Brain pericyte (primary cell): ENCODE data around the gene RP2.

Experiments
- DNase-seq: peaks from one replicate; pipeline ENCODE4 v3.0.0-alpha.2; 2012; ENCODE audit warnings: low read depth, low spot score

RP2 gene

DNA sequence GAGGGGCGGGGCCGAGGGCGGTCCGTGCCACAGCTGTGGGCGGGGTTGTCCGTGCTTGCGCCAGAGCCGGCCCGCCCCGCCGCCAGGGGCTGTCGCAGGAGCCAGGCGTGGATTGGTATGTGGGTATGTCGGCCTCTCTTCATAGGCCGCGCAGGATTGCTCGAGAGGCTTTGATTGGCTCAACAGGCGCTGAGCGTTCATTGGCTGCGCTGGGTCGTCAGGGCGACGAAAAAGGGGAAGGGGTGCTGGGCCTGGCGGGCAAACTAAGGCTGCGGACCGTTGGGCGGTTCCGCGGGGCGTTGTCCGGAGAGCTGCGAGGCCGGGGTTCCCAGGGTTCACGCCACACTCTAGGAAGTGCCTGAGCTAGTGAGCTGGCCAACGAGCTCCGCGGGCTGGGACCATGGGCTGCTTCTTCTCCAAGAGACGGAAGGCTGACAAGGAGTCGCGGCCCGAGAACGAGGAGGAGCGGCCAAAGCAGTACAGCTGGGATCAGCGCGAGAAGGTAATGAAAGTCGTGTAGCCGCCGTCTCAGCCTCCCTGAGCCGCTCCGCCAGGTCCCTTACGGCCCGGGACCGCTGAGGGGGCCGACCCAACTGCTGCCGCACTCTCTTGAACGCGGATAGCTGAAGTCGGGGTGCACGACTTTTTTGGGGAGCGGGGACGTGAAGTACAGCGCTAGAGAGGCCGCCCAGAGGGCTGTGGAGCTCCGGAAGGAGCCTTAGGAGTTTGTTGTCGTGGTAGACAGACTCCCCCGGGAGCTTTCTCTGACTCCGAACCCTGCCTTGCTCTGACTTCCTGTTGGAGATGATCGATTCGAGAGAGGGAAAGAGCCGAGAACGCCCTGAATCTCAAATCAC is at the start of gene RP2:
Gene RP2, plus strand, starts transcription at position 343 of the 857 bp plus-strand sequence. Its CDS starts 58 bp downstream, at position 401.
- DNase-seq = peak; percentile 77

DNA sequence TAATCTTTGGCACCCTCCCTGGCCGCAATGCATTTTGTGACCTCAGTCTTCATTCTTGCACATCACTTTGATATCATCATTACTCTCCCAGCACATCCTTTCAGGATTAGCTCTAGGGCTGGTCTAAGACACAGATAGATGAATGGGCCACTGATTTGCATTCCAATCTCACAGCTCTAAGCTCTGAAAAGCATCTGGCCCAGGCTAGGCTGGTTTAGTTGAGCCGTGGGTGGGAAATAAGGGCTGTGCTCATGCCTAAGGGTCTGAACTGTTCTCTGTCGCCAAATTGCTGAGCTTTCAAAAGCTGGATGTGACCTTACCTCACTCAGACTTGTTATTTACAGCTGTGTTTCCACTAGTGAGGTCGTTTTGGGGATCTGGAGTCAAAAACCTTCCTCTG is 47.9 kb upstream of the RP2 start:
- no peak for DNase-seq

DNA sequence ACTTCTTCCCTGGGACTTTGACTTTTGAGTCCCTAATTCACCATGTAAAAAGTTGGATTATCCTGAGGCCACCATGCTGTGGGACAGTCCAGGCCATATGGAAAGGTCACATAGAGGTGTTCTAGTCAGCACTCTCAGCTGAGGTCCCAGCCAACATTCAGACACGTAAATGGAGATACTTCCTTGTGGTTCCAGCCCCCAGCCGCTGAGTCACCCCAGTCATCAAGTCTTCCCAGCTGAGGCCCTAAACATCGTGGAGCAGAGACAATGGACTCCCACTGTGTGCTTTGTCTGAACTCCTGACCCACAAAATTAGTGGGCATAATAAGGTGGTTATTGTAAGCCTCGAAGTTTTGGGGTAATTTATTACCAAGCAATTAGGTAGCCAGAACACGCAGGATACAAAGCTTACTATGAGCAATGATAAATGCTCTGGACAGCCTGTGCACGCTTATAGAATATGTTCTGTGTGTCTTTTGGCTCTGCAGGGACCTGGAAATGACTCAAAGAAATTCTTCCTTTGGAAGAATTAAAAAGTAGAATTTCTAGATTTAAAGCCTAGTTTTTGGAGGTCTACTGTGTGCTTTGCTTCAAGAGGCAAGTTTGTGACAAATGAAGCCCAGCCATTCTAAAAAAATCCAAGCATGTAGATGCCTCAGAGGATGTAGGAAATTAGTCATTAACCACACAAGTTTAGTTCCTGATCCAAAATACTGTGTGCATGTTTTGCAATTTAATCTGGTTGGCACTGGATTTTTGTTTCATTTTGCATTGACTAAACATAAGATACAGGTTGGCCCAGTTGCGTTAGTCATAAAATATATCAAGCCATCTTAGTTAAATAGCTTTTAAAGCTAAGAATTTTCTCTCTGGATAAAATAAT is 44.7 kb upstream of the RP2 start:
- no peak for DNase-seq

DNA sequence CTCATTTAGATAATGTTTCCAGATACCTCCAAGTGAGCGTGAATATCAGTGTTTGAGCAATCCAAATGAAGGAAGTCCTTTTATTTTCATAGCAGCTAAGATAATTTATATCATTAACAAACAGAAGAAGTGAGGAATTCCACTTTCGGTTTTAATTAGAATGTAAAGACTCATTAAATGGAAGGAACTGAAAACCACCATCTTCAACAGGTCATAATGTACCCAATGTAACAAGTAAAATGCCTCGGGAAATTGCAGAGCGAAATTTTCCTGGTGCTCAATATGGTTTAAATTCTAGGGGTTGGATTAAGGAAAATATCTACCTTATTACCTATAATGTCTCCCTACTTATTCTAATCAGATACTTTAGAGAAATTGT is 44.0 kb upstream of the RP2 start:
- DNase-seq = no peak

DNA sequence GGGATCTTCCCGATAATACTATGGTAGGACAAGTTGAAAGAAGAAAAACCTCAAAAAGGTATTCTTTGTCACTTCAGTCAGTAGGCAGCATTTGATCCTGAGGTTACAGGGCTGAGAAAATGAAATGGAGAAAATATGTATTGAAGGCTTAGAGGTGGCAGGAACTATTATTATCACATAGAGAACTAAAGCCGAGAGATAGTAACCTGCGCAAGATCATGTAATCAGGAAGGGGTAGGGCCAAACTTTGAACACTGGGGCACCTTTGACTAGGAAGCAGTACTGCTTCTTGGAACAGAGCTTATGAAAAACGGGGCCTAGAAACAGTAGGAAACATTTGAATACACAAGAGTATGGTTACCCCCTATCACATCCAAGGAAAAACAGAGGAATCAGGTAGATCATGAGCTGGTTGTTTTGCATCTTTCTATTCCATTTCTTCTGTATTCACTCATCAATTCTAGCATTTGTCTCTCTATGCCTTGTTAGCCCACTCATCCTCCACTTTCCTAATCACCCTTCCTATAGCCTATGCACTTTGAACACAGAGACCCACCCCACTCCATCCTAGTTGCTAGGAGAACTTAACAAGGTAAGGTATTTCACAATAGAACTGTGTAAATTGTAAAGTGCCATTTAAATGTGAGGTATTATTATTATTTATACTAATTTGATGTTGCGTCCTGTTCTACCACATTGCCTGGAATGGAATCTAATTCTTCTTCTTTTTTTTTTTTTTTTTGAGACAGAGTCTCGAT is 43.3 kb upstream of the RP2 start:
- DNase-seq = no peak

DNA sequence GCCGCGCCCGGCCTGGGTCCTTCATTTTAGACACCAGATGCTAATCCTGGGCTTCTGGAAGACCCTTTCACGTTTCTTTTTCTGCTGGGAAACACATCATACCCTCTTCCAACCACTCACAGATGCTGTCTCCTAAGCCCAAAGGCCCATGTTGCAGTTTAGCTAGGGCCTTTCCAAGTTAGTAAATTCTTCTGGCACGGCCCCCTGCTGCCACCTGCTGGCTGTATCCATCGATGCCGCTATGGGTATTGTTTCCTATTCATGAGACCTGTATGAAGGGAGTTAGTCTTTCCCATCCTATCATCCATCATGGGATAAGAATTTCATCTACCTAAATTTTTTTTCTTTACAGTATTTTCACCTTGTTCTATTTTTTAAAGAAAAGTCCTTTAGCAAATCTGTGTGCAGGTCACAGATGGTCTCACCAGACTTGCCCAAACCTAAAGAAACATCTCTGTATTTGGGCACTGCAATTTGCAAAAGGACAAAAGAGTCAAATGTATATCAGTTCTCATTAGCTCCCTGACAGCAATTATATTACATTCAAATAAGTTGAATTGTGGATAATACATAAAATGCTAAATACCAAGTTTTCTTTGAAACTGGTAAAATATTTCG is 40.2 kb upstream of the RP2 start:
- DNase-seq = peak; percentile 11

DNA sequence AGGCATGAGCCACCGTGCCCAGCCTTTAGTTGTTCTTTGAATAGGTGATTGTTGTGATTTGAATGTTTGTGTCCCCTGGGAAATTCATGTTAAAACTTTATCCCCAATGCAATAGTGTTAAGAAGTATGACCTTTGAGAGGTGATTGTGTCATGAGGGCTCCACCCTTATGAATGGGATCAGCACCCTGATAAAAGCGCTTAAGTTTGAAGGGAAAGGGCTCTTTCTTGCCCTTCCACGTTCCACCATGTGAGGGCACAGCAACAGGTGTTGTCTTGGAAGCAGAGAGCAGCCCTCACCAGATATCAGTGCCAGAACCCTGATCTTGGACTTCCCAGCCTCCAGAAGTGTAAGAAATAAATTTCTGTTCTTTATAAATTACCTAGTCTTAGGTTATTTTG is 33.7 kb upstream of the RP2 start:
- no peak for DNase-seq

DNA sequence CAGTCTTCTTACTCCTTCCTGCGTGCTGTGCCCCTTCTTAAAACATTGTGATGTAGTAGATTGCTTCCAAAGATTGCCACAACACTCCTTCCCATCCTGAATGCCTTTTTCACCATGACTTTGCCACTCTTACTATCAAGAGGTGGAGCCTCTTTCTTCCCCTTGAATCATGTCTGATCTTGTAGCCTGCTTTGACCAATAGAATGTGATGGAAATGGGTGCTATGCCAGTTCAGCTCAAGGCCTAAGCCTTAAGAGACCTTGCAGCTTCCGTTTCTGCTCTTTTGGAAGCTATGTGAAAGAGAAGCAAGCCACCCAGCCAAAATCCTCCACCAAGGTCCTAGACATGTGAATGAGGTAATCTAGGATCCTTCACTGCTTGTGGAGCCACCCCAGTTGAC is 31.6 kb upstream of the RP2 start:
- no peak for DNase-seq

DNA sequence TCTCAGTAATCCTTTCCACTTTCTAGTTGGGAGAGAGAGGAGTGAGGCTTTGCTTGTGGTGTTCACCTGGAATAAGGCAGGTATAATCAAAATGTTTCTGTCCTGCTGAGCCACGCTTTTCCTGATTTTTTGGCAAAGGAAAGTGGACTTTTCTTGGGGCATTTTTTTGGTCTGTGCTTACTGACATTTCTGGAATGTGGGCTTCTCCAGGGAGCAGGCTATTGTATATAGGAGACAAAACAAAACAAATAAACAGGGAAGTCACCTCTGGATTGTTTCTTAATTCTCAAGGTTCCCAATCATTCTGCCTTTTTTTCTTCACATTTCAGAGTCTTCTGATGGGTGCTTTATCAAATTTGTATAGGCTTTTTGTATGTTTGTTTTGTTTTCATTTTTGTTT is 25.7 kb upstream of the RP2 start:
- DNase-seq = no peak

DNA sequence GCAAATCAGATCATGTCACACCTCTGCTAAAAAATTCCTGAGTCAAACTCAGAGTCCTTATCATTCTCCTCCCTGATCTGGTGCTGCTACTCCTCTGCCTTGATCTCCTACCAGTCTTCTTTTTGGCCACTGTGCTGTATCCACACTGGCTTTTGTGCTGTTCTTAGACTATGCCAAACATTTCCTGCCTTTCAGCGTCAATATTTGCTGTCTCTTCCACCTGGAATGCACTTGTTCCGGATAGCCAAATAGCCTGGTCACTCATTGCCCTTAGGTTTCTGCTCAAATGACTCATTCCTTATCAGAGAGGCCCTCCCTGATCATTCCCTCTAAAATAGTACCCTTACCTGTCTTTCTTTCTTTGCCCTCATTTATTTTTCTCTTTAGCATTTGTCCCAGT is 24.4 kb upstream of the RP2 start:
- DNase-seq = no peak

DNA sequence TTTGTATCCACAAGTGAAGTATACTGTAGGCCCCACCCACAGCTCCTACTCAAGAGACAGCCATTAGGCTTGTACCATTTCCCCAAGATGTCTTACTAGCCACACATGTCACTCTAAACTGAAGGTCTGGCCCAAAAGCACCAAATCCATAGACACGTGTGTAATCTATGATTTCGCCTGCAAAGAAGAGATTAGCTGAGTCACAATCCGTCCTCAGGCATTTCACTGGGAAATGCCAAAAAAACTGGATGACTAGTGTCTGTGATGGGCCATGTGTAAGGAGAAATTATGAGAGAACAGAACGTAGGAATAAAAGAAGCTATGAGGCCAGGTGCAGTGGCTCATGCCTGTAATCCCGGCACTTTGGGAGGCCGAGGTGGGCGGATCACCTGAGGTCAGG is 21.9 kb upstream of the RP2 start:
- no peak for DNase-seq

DNA sequence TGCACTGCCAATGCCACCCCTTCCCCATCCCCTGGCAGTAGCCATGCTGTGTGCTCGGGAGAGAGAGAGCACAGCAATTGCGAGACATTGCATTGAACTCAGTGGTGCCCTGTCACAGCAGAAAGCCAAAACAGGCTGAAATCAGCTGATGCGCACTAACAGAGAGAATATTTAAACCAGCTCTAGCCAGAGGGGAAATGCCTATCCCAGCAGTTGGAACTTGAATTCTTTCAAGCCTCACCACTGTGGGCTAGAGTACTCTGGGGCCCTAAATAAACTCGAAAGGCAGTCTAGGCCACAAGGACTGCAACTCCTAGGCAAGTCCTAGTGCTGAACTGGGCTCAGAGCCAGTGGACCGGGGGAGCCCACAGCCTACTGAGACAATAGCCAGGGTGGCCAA is 17.7 kb upstream of the RP2 start:
- no peak for DNase-seq

DNA sequence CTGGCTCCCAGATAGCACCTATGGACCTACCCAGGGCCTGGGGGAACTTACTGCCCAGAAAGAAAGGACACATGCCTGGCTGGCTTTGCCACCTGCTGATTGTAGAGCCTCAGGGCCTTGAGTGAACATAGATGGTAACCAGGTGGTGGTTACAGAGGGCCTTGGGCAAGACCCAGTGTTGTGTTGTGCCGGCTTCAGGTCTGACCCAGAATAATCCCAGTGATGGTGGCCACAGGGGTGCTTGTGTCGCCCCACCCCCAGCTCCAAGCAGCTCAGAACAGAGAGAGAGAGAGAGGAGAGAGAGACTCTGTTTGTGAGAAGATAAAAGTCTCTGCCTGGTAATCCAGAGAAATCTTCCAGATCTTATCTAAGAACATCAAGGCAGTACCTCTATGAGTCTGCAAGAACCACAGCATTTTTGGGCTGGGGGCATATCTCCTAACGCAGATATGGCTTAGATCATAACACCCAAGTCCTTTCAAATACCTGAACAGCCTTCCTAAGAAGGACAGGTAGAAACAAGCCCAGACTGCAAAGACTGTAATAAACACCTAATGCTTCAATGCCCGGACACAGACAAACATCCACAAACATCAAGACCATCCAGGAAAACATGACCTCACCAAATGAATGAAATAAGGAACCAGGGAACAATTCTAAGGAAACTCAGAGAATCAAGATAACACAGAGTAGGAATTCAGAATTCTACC is 16.3 kb upstream of the RP2 start:
- no peak for DNase-seq

DNA sequence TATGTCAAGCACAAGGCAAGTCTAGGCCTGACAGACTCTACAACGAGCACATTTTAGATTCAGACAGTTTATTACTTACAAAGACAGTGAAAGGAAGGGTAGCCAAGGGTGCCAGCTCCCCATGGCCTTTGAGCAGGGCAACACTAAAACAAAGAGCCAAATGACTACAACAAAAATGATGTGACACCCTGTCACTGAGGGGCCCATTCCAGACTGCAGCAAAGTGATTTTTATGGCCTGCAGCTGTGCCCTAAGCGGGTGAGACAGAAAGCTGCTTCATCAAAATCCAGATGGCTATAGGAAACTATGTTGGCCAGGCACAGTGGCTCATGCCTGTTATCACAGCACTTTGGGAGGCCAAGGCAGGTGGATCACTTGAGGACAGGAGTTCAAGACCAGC is 13.4 kb upstream of the RP2 start:
- DNase-seq = no peak

DNA sequence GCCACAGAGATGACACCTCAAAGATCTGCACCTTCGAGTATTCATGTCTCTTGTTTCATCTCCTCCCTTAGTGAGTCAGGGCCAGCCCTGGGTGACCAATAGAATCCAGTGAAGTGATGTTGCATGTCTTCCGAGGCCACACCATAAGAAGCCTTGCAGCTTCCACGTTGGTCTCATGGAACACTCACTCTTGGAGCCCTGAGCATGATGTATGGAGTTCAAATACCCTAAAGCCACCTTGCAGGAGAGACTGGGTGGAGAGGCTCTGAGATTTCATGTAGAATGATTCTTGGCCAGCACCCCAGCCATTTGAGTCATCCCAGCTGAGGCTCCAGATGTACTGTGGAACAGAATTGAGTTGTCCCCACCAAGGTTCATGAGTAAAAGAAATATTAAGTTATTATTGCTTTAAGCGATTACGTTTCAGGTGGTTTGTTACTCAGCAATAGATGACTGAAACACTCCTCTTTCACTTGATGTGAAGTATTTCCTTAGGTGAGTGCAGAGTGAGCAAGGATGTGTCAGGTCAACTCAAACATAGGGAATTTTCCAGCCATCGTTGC is 5.0 kb upstream of the RP2 start:
- DNase-seq = no peak

DNA sequence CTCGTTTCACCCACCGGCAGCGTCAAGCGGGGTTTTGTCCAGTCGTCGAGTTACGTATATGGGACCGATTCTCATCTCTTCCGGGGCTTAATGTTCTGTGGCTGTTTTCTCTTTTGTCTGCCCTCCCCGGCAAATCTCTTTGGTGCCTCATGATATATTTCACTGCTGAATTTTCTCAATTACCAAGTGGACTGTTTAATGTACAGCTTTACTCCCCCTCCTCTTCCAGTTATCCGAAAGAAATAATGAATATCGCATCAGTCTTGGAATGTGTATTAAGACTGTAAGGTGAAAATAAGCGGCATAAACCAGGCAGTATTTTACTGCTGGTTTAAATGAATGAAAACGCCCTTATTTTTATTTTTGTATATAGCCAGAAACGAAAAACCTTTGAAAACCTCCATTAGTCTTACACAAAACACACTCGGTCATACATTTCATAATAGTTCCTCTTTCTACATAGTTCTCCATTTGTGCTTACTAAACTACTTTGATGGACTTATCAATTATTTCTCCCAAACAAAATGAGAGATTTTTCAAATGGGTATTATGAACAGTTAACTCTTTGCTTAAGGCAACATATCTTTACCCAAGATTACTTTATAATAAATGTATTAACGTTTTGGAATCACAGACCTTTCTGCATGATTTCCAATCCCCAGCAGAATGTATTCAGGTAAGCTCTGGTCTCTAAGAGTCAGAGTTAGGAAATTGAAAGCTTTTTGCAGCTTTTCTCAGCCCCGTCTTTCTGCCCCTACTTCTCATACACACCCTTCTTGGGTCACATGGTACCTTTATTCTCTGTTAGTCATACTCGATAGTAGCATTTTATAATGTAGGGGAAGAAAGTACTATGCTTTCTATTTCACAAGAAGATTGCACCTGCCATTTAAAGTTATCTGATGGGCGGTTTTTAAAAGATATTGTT is 979 bp downstream of the RP2 start:
- no peak for DNase-seq

DNA sequence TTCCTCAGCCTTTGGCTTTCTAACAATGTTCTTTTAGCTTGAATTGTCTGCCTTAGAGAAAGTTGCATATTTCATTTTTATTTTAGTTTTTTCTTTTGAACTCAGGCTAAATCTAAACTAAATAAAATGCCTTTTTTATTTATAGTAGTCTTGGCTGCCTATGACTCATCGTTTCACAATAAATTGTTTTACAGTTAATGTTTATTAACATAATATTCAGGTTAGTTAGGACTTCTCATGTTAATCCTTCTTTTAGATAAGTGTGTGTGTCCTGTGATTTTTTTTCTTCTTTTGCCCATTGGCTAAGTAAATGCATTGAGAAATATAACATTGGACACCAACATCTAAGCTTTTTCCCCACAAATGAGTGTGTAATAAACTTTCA is 1.6 kb downstream of the RP2 start:
- DNase-seq = no peak

DNA sequence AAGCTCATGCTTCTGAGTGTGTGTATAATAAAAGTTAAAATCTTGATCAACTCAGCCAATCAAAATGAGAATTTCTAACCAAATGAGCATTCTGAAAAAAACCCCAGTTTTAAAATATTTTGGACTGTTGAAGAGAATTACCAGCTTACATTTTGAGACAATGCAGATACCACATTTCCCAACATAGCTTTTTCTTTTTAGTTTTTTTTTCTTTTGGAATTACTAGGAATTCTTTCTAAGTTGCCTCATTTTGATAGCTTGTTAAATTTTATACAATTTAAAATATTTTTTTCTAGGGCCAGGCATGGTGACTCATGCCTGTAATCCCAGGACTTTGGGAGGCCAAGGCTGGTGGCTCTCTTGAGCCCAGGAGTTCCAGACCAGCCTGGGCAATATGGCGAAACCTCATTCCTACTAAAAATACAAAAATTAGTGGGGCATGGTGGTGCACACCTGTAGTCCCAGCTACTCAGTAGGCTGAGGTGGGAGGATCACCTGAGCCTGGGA is 2.2 kb downstream of the RP2 start:
- DNase-seq = no peak

DNA sequence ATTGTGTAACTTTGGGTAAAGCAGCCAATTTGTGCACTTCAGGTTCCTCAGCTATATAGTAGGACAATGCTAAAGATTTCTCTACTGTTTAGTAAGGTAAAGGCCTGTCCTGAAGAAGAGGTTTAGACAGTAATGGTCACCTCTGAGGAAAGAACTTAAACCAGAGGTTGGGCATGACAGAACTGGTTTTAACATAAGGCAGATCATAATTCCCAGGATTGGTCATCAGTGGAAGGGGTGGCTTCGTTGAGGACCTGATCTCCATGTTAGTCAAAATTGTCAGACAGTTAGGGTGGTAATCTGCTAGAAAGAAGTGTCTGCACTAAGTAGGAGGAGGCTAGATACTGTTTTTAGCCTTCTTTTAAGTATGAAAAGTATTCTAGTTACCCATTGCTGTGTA is 4.1 kb downstream of the RP2 start:
- no peak for DNase-seq
